GM15510 (cell line): ENCODE data around the gene POLR1G.

ENCODE experiments used
- POLR2A ChIP-seq: IDR thresholded peaks from 3 replicates; pipeline ENCODE4 v1.6.1; 2011; ENCODE audit warnings: borderline replicate concordance; ENCODE audit not compliant: insufficient read length; ENCODE audit errors: extremely low read depth

The POLR1G gene

GRCh38 chr19:45428384-45429231 is 22.2 kb downstream of the POLR1G start:
- no peak for TF ChIP-seq POLR2A

DNA sequence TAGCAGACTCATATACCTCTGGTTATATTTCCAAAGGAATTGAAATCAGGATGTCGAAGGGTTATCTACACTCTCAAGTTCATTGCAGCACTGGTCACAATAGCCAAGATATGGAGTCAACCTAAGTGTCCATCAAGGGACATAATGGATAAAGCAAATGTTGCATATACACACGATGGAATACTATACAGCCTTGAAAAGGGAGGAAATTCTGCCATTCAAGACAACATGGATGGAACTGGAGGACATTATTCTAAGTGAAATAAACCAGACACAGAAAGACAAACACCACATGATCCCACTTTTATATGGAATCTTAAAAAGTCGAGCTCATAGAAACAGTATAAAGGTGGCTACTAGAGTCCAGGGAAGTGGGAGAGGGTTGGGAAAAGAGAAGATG is 30.9 kb downstream of the POLR1G start:
- no peak for TF ChIP-seq POLR2A

DNA sequence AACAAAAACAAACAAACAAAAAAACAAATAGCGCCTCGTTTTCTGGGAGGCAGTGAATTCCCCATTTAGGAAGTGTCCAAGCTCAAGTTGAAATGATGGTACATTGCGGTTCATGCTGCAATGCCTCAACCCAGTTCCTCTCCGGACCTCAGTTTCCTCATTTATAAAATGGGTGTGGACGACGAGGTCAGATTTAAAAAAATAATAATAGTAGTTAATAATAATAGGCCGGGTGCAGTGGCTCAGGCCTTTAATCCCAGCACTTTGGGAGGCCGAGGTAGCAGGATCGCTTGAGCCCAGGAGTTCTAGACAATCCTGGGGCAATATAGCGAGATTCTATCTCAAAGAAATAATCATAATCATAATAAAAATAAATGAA is 32.7 kb downstream of the POLR1G start:
- no peak for TF ChIP-seq POLR2A

- peak; percentile 57 for TF ChIP-seq POLR2A
These were observed 33.3 kb downstream of the POLR1G start for GRCh38 chr19:45439569-45440258.

DNA sequence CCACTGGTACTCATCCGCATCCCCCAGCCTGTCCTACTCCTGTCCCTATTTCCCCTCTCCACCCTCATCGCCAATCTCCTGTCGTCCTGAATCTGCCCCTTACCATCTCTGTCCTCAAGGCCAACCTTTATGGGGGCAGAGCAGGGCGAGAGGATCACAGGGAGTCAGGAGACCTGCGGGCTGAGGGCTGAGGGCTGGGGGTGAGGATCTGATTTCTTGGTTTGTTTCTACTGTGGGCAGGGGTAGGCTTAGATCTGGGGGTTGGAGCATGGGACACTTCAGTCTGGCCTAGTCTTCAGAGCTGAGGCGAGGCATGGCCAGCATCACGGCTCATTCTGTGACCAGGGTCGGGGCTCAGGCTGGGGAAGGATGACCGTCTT is 33.8 kb downstream of the POLR1G start:
- no peak for TF ChIP-seq POLR2A

DNA sequence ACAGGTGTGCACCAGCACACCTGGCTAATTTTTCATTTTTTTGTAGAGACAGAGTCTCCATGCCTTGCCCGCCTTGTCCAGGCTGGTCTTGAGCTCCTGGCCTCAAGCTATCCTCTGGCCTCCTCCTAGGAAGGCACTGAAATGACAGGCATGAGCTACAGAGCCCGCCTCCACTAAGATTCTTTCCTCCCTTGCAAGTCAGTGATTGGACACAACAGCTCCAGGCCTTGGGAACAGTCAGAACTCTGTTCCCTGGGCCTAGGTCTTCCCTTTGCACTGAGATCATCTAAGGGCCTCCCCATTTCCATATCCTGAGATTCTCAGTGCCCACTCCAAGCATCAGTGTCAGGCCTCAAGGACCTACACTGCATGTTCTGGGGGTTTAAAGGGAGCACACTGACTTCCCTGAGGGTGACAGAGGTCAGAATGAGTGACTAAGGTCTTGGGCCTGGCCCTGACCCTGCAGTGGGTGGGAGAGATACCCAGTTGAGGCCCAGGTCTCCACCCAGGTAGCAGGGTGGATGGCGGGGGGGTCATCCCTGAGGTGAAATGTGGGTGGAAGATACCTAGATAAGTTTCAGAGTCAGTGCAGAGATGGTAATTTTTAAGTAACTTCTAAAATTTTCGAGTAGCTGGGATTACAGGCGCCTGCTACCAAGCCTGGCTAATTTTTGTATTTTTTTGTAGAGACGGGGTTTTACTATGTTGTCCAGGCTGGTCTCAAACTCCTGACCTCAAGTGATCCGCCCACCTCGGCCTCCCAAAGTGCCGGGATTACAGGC is 34.6 kb downstream of the POLR1G start:
- no peak for TF ChIP-seq POLR2A

DNA sequence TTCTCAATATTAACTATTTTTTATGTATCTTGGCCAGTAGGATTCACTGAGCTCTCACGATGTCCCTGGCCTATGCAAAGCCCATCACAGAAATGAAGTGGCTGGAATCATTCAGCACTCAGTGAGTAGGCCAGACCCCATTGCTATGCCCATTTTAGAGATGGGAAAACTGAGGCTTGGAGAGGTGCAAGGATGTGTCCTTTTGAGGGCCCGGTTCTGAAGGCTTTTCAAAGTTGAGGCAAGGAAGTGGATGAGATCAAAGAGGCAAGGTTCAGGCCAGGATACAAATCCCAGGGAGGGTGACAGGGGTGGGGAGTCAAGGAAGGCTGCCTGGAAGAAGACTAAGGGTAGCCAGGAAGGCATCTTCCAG is 35.9 kb downstream of the POLR1G start:
- TF ChIP-seq POLR2A = no peak

GRCh38 chr19:45442778-45443461 is 36.5 kb downstream of the POLR1G start:
- no peak for TF ChIP-seq POLR2A

- TF ChIP-seq POLR2A = peak; percentile 31
These were observed 37.2 kb downstream of the POLR1G start for GRCh38 chr19:45443462-45444317.

GRCh38 chr19:45444318-45445041 is 38.0 kb downstream of the POLR1G start:
- peak; percentile 57 for TF ChIP-seq POLR2A

DNA sequence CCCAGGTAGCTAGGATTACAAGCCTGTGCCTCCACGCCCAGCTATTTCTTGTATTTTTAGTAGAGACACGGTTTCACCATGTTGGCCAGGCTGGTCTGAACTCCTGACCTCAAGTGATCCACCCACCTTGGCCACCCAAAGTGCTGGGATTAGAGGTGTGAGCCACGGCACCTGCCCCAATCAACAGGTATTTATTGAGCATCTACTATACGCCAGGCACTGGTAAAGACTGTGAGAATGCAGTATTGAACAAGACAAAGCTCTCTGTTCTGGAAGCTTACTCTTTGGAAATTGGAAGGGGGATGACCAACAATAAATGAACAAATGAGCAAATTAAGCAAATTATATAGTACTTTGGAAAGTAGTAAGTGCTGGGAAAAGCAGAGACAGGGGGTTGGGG is 38.7 kb downstream of the POLR1G start:
- no peak for TF ChIP-seq POLR2A

GRCh38 chr19:45446295-45446694 is 39.9 kb downstream of the POLR1G start:
- no peak for TF ChIP-seq POLR2A

DNA sequence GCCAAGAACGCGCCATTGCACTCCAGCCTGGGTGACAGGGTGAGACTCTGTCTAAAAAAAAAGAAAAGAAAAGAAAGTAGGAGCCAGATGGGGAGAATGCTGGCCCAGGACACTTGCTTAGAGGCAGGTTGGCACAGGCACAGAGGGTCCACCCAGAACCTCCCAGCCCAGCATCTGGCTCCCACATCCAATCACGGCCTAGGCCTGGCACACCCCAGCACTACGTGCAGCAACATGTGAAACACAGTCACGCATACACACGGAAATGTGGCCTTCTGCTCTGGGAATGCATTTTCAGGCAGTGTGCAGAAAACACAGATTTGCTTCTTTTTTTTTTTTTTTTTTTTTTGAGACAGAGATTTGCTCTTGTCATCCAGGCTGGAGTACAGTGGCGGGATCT is 40.5 kb downstream of the POLR1G start:
- TF ChIP-seq POLR2A = no peak
